A549 (cell line): ENCODE measurements around the gene SPINK4. TPM values are rescaled to one million over a fixed set of nuclear protein-coding genes. Genes with fewer than 3 reads are reported as not detected.

Experiments
- ATOH8 ChIP-seq: fragments of 250-450 bp; sonication (Bioruptor Pico); IDR thresholded peaks from 2 replicates; pipeline ENCODE4 v1.5.0; 2020; ENCODE audit warnings: low read depth, mild to moderate bottlenecking, moderate library complexity
- CBX2 ChIP-seq: fragments of 200-600 bp; sonication (generic); IDR thresholded peaks from 2 replicates; pipeline ENCODE4 v1.6.1; 2016; ENCODE audit warnings: low read depth, mild to moderate bottlenecking, borderline replicate concordance
- CBX8 ChIP-seq: fragments of 200-600 bp; sonication (generic); IDR thresholded peaks from 2 replicates; pipeline ENCODE4 v1.6.1; 2016
- CEBPB ChIP-seq, 2 experiments: fragments of >200 bp in 1 of 2; sonication (Bioruptor Twin) in 1 of 2; formaldehyde crosslinking in 1 of 2; IDR thresholded peaks; 2 replicates each; pipeline ENCODE4 v1.6.1; 2012 to 2016
- CHD2 ChIP-seq: fragments of 150-350 bp; IDR thresholded peaks from 2 replicates; pipeline ENCODE4 v1.6.1; 2014; ENCODE audit warnings: low read length; ENCODE audit not compliant: partially characterized antibody
- CTCF ChIP-seq: fragments of >200 bp; sonication (Bioruptor Twin); formaldehyde crosslinking; IDR thresholded peaks from 3 replicates; pipeline ENCODE4 v1.5.1; 2016
- E2F6 ChIP-seq: IDR thresholded peaks from 2 replicates; pipeline ENCODE4 v1.6.1; 2012; ENCODE audit warnings: low read depth, borderline replicate concordance
- ESRRA ChIP-seq: fragments of 150-350 bp; IDR thresholded peaks from 2 replicates; pipeline ENCODE4 v1.6.1; 2014; ENCODE audit warnings: mild to moderate bottlenecking, low read length, borderline replicate concordance
- HMGXB4 ChIP-seq: fragments of 250-450 bp; sonication (Bioruptor Pico); IDR thresholded peaks from 2 replicates; pipeline ENCODE4 v1.5.0; 2021; ENCODE audit warnings: mild to moderate bottlenecking, moderate library complexity, borderline replicate concordance
- JUN ChIP-seq, 2 experiments: fragments of >200 bp; sonication (Bioruptor Twin); formaldehyde crosslinking; IDR thresholded peaks; 2 replicates in 1 of 2; 3 replicates in 1 of 2; pipeline ENCODE4 v1.6.1; 2016 to 2017
- KDM1A ChIP-seq: fragments of 200-600 bp; sonication (generic); IDR thresholded peaks from 2 replicates; pipeline ENCODE4 v1.6.1; 2016; ENCODE audit warnings: low read depth, mild to moderate bottlenecking
- MAFK ChIP-seq: fragments of 450-650 bp; IDR thresholded peaks from 2 replicates; pipeline ENCODE4 v1.6.1; 2014; ENCODE audit not compliant: partially characterized antibody
- MYC ChIP-seq: IDR thresholded peaks from 2 replicates; pipeline ENCODE4 v1.6.1; 2012; ENCODE audit warnings: mild to moderate bottlenecking, inconsistent platforms, low read length, improper control_type of control experiment, borderline replicate concordance
- PBX3 ChIP-seq: IDR thresholded peaks from 2 replicates; pipeline ENCODE4 v1.6.1; 2012
- PHF8 ChIP-seq: fragments of 200-600 bp; sonication (generic); IDR thresholded peaks from 2 replicates; pipeline ENCODE4 v1.6.1; 2016; ENCODE audit warnings: low read depth, mild to moderate bottlenecking, antibody characterized with exemption, moderate library complexity, borderline replicate concordance
- POLR2A ChIP-seq: IDR thresholded peaks from 2 replicates; pipeline ENCODE4 v1.6.1; 2012; ENCODE audit warnings: mild to moderate bottlenecking, low read length
- POLR2AphosphoS2 ChIP-seq: conservative IDR thresholded peaks from 2 replicates; pipeline ENCODE4 v1.6.1; 2012; ENCODE audit warnings: low read length, improper control_type of control experiment, inconsistent platforms
- RAD21 ChIP-seq, 2 experiments: fragments of >200 bp in 1 of 2; sonication (Bioruptor Twin) in 1 of 2; formaldehyde crosslinking in 1 of 2; IDR thresholded peaks in 1 of 2; conservative IDR thresholded peaks in 1 of 2; 2 replicates in 1 of 2; 3 replicates in 1 of 2; pipeline ENCODE4 v1.6.1; 2012 to 2018; ENCODE audit warnings: inconsistent platforms in 1 of 2
- RCOR1 ChIP-seq: fragments of 150-350 bp; IDR thresholded peaks from 2 replicates; pipeline ENCODE4 v1.6.1; 2014; ENCODE audit warnings: antibody characterized with exemption, low read length, low read depth
- REST ChIP-seq: fragments of 200-600 bp; sonication (generic); IDR thresholded peaks from 2 replicates; pipeline ENCODE4 v1.6.1; 2016; ENCODE audit warnings: antibody characterized with exemption, mild to moderate bottlenecking, moderate library complexity
- SREBF2 ChIP-seq: fragments of 450-650 bp; IDR thresholded peaks from 2 replicates; pipeline ENCODE4 v1.6.1; 2014; ENCODE audit warnings: mild to moderate bottlenecking, moderate library complexity
- ZC3H11A ChIP-seq: fragments of 450-650 bp; IDR thresholded peaks from 2 replicates; pipeline ENCODE4 v1.6.1; 2014; ENCODE audit warnings: antibody characterized with exemption, mild to moderate bottlenecking
- polyA plus RNA-seq, 4 experiments: library from polyadenylated mRNA; depleted of rRNA in 3 of 4; stranded (reverse); fragments of >200 nt; fragmentation: RNase III in 1 of 4; extraction: RNeasy Plus Mini Kit Qiagen cat#74134 plus additional on column Dnase treatment in 1 of 4; gene quantifications; 2 replicates in 3 of 4; 3 replicates in 1 of 4; pipeline ENCODE4 v1.2.3, GENCODE V29; 2011 to 2017

The SPINK4 gene
- polyA plus RNA-seq, 2 of the 4 experiments (the other 2 are of a cell fraction), result not detected

GRCh38 chr9:33264473-33265177 lies 24.7 kb downstream of the SPINK4 start, which contains the start of the genes BAG1 and CHMP5 (continued):
- TF ChIP-seq CEBPB (IDR thresholded peaks at IDR 0.05), result no peak
- no peak for TF ChIP-seq SREBF2
- peak in 1 of 2 experiments; percentile 52; a peak in 3 of 5 replicates for TF ChIP-seq RAD21 (conservative IDR thresholded peaks at IDR 0.05 in 1 of 2, IDR thresholded peaks at IDR 0.05 in 1 of 2)
- TF ChIP-seq E2F6, result 0 out of 2 replicates have a peak, but pooled peaks have one; percentile 26
- TF ChIP-seq ATOH8 (CRISPR knock-in tag), result no peak
- no peak for TF ChIP-seq MAFK
- no peak for TF ChIP-seq HMGXB4
- TF ChIP-seq CBX2, result no peak
- no peak for TF ChIP-seq CTCF
- TF ChIP-seq JUN (IDR thresholded peaks at IDR 0.05), result peak in 1 of 2 experiments; percentile 79; a peak in 3 of 5 replicates
- no peak for TF ChIP-seq CBX8
- TF ChIP-seq CHD2, result no peak
- no peak for TF ChIP-seq RCOR1
- no peak for TF ChIP-seq KDM1A
- no peak for TF ChIP-seq PBX3
- TF ChIP-seq ZC3H11A, result no peak
- peak; percentile 75; the same call in 1 of the 2 replicates for TF ChIP-seq PHF8
- 0 out of 2 replicates have a peak, but pooled peaks have one; percentile 9 for TF ChIP-seq ESRRA
- no peak for TF ChIP-seq POLR2AphosphoS2
- peak; percentile 48; the same call in 1 of the 2 replicates for TF ChIP-seq MYC
- peak; percentile 77 for TF ChIP-seq POLR2A
- no peak for TF ChIP-seq REST
